ENCODE data around the gene NID1. TPM values are rescaled to one million over a fixed set of nuclear protein-coding genes. Genes with fewer than 3 reads are reported as not detected.

The NID1 gene
- total and polyA plus RNA-seq, 2 donors (not counting 3 experiments of a cell fraction or from before 2014, with no cell fraction given): 87.0 to 109 TPM

DNA sequence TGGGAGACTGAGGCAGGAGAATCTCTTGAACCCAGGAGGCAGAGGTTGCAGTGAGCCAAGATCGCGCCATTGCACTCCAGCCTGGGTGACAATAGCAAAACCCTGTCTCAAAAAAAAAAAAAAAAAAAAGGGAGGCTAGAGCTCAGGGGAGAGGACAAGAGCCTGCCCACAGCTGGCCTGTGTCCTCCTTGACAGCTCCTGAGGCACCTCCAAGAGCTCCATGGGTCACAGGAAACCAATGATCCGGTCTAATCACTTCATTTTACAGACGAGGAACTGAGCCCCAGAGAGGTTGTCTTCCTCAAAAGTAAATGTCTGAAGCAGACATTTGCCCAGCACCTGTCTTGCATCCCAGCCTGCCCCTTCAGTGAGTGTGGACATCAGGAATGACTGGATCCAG lies 49.4 kb downstream of the NID1 start:
- H3K4me1 ChIP-seq (ENCODE audit: control insufficient read depth, extremely low read depth, insufficient read depth, low read length): peaks cover 3% of the 10 kb centered on the region
- intact Hi-C loops (cut with micrococcal nuclease): no loop called here
- POLR2A ChIA-PET: no interaction called here

DNA sequence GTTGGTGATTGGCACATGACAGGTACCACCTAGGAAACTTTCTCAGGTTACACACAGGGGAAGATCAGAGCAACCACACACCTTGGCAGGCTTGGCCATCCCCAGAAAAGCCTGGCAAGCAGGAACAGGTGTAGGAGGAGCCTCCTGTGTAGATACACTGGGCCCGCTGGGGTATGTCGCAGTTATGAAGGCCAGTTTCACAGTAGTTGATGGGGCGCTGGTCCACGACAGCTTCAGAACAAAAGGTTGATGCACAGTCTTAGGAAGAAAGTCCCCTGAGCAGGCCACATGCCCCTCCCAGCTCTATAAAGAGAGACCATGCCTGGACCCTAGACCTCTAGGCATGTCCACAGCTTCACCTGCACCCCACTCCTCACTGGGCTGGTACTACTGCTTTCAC lies 51.6 kb downstream of the NID1 start:
- H2AFZ ChIP-seq (ENCODE audit: low read depth, low read length): no peak overlapping the region
- BruUV-seq (replicated peaks): no TSS peak
- dilution Hi-C loops (cut with MboI; ENCODE audit: extremely low pct_ligation_motif_present, low sequenced_read_pairs): no loop called here
- no peaks in the 10 kb centered on the region for H4K20me1 ChIP-seq (replicated peaks; ENCODE audit: control insufficient read depth, extremely low read depth, insufficient read depth, low read length)
- no peaks in the 10 kb centered on the region for H3K9me3 ChIP-seq (replicated peaks; ENCODE audit: control insufficient read depth, insufficient read depth, low read length)
- no peak for DNase-seq (ENCODE audit: low read depth, low spot score)
- intact Hi-C loops (cut with micrococcal nuclease): no loop called here
- TF ChIP-seq, protein P1, sequence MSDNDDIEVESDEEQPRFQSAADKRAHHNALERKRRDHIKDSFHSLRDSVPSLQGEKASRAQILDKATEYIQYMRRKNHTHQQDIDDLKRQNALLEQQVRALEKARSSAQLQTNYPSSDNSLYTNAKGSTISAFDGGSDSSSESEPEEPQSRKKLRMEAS (IDR thresholded peaks at IDR 0.05; ENCODE audit: insufficient read depth, insufficient read length): no peak
- no peak for TF ChIP-seq MYC (IDR thresholded peaks at IDR 0.05; ENCODE audit: low read depth, low read length)
- H3K4me1 ChIP-seq (ENCODE audit: control insufficient read depth, extremely low read depth, insufficient read depth, low read length): peaks cover 18% of the 10 kb centered on the region
- H3K36me3 ChIP-seq (ENCODE audit: control insufficient read depth in 2 of 2, extremely low read depth in 1 of 2, insufficient read depth in 2 of 2, low read length in 2 of 2): peaks cover 0 to 17% of the 10 kb centered on the region in 2 experiments
- no peak for FAIRE-seq
- H3K9me1 ChIP-seq (replicated peaks; ENCODE audit: control insufficient read depth, extremely low read depth, insufficient read depth, low read length): no peaks in the 10 kb centered on the region
- no peak overlapping the region for H3K27ac ChIP-seq (ENCODE audit: insufficient read depth, low read depth, low read length)
- CTCF ChIA-PET: interaction anchor here (1.0 to 1.3 kb wide), 2 partner anchors 12 to 42 kb away, joined by 3 read pairs; no protein-coding TSS in a partner anchor
- no peak overlapping the region for H3K4me2 ChIP-seq (ENCODE audit: insufficient read depth, low read length)
- POLR2A ChIA-PET: no interaction called here
- no peak overlapping the region for H3K4me3 ChIP-seq (replicated peaks in 1 of 3; ENCODE audit: insufficient read depth in 1 of 3, low read depth in 1 of 3, low read length in 3 of 3)
- no peaks in the 10 kb centered on the region for H3K79me2 ChIP-seq (ENCODE audit: control insufficient read depth, insufficient read depth, low read length)
- no peak overlapping the region for H3K9ac ChIP-seq (replicated peaks; ENCODE audit: extremely low read depth, insufficient read depth, low read length)
- H3K27me3 ChIP-seq (ENCODE audit: control insufficient read depth in 2 of 2, insufficient read depth in 2 of 2, low read length in 2 of 2): no peaks in the 10 kb centered on the region

More for the DNA sequence above, 49.4 kb downstream of the NID1 start:
- BruUV-seq (replicated peaks): no TSS peak
- H3K4me3 ChIP-seq (replicated peaks in 1 of 3; ENCODE audit: insufficient read depth in 1 of 3, low read depth in 1 of 3, low read length in 3 of 3): no peak overlapping the region
- TF ChIP-seq JUN (IDR thresholded peaks at IDR 0.05; ENCODE audit: borderline replicate concordance, insufficient read depth, insufficient read length, low read depth) (no peak), MYC (IDR thresholded peaks at IDR 0.05; ENCODE audit: low read depth, low read length) (no peak), POLR2AphosphoS5 (IDR thresholded peaks at IDR 0.05; ENCODE audit: insufficient read depth, low read depth, low read length) (no peak), GATA2 (IDR thresholded peaks at IDR 0.05; ENCODE audit: insufficient read depth, insufficient read length, low read depth, low read length) (no peak)
- TF ChIP-seq, protein P2, sequence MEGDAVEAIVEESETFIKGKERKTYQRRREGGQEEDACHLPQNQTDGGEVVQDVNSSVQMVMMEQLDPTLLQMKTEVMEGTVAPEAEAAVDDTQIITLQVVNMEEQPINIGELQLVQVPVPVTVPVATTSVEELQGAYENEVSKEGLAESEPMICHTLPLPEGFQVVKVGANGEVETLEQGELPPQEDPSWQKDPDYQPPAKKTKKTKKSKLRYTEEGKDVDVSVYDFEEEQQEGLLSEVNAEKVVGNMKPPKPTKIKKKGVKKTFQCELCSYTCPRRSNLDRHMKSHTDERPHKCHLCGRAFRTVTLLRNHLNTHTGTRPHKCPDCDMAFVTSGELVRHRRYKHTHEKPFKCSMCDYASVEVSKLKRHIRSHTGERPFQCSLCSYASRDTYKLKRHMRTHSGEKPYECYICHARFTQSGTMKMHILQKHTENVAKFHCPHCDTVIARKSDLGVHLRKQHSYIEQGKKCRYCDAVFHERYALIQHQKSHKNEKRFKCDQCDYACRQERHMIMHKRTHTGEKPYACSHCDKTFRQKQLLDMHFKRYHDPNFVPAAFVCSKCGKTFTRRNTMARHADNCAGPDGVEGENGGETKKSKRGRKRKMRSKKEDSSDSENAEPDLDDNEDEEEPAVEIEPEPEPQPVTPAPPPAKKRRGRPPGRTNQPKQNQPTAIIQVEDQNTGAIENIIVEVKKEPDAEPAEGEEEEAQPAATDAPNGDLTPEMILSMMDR (IDR thresholded peaks at IDR 0.05; ENCODE audit: extremely low read depth in 1 of 2, insufficient read depth in 1 of 2, low read depth in 1 of 2, low read length in 2 of 2): no peak
- H2AFZ ChIP-seq (ENCODE audit: low read depth, low read length): no peak overlapping the region
- no peak overlapping the region for H3K27ac ChIP-seq (ENCODE audit: insufficient read depth, low read depth, low read length)
- no peak overlapping the region for H3K9ac ChIP-seq (replicated peaks; ENCODE audit: extremely low read depth, insufficient read depth, low read length)
- no peaks in the 10 kb centered on the region for H3K79me2 ChIP-seq (ENCODE audit: control insufficient read depth, insufficient read depth, low read length)
- peaks cover 0 to 22% of the 10 kb centered on the region in 2 experiments for H3K36me3 ChIP-seq (ENCODE audit: control insufficient read depth in 2 of 2, extremely low read depth in 1 of 2, insufficient read depth in 2 of 2, low read length in 2 of 2)
- dilution Hi-C loops (cut with MboI; ENCODE audit: extremely low pct_ligation_motif_present, low sequenced_read_pairs): no loop called here
- FAIRE-seq (no peak), DNase-seq (ENCODE audit: low read depth, low spot score) (no peak)
- no peaks in the 10 kb centered on the region for H4K20me1 ChIP-seq (replicated peaks; ENCODE audit: control insufficient read depth, extremely low read depth, insufficient read depth, low read length)
- CTCF ChIA-PET: no interaction called here
- H3K9me1 ChIP-seq (replicated peaks; ENCODE audit: control insufficient read depth, extremely low read depth, insufficient read depth, low read length): no peaks in the 10 kb centered on the region
- no peak overlapping the region for H3K4me2 ChIP-seq (ENCODE audit: insufficient read depth, low read length)
- no peaks in the 10 kb centered on the region for H3K9me3 ChIP-seq (replicated peaks; ENCODE audit: control insufficient read depth, insufficient read depth, low read length)
- no peaks in the 10 kb centered on the region for H3K27me3 ChIP-seq (ENCODE audit: control insufficient read depth in 2 of 2, insufficient read depth in 2 of 2, low read length in 2 of 2)

All from endothelial cell of umbilical vein (primary cell).